NCI-H1417 treated with DMSO at 0.1 percent for 48 hours (cell line): ENCODE data around the gene RRP8.
A peak's percentile ranks its signal among the peaks of the same experiment; 100 is the strongest.

Experiments used
- DNase-seq: peaks from one replicate; lab custom pipeline; 2025; lab: John Stamatoyannopoulos, UW

The RRP8 gene

GRCh38 chr11:6603287-6604080 is at the start of gene RRP8, which contains the start of gene ILK:
TSS of gene RRP8 (minus strand) at chr11:6603616. CDS start at chr11:6603502, 114 bp downstream.
TSS of gene ILK (plus strand) at chr11:6603774. CDS start at chr11:6604272, 498 bp downstream.
- DNase-seq: peak; percentile 34

- DNase-seq: no peak
Measured at GRCh38 chr11:6653097-6653496, 49.7 kb upstream of the RRP8 start.

- no peak for DNase-seq
Measured at GRCh38 chr11:6652182-6652581, 48.8 kb upstream of the RRP8 start.

DNA sequence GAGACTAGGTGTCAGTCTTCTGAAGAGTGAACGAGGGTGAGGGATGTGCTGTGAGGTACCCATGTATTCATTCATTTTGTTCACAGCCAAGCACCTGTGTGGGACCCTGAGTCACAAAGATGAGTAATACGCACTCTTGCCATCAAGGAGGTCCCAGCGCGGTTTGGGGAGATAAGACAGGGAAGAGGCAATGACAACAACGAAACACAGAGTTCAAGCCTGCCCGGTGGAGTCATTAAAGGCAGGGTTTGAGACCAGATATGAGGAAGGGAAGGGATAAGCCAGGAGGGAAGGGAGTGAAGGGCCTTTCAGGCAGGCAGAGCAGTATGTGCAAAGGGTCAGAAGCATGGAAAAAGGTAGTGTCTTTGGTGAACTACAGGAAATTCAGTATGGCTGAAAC is 47.6 kb upstream of the RRP8 start:
- no peak for DNase-seq

- DNase-seq: no peak
Measured at GRCh38 chr11:6650104-6650503, 46.7 kb upstream of the RRP8 start.

- no peak for DNase-seq
Measured at GRCh38 chr11:6648501-6648900, 45.1 kb upstream of the RRP8 start.

- DNase-seq: no peak
Measured at GRCh38 chr11:6647836-6648235, 44.4 kb upstream of the RRP8 start.

GRCh38 chr11:6646918-6647679 is 43.7 kb upstream of the RRP8 start:
- no peak for DNase-seq

GRCh38 chr11:6646576-6646917 is 43.1 kb upstream of the RRP8 start:
- no peak for DNase-seq

DNA sequence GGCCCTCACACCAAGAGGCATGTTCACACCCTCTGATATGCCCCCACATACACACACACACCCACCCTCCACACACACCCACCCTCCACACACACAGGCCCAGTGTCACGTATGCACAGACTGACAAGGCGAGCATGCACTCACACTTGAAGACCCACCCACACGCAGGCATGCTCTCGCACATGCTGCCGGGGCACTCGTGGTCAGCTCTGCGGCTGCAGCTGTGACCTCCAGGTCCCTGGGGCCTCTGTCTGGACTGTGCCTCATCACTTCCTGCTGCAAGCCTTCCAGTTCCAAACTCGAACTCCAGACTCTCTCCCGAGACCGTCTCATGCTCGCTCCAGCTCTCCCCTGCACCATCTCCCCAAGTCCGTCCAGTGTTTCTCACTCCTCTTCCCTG is 42.7 kb upstream of the RRP8 start:
- no peak for DNase-seq

GRCh38 chr11:6642957-6643356 is 39.5 kb upstream of the RRP8 start:
- no peak for DNase-seq

- no peak for DNase-seq
Measured at GRCh38 chr11:6640985-6641701, 37.7 kb upstream of the RRP8 start.

DNA sequence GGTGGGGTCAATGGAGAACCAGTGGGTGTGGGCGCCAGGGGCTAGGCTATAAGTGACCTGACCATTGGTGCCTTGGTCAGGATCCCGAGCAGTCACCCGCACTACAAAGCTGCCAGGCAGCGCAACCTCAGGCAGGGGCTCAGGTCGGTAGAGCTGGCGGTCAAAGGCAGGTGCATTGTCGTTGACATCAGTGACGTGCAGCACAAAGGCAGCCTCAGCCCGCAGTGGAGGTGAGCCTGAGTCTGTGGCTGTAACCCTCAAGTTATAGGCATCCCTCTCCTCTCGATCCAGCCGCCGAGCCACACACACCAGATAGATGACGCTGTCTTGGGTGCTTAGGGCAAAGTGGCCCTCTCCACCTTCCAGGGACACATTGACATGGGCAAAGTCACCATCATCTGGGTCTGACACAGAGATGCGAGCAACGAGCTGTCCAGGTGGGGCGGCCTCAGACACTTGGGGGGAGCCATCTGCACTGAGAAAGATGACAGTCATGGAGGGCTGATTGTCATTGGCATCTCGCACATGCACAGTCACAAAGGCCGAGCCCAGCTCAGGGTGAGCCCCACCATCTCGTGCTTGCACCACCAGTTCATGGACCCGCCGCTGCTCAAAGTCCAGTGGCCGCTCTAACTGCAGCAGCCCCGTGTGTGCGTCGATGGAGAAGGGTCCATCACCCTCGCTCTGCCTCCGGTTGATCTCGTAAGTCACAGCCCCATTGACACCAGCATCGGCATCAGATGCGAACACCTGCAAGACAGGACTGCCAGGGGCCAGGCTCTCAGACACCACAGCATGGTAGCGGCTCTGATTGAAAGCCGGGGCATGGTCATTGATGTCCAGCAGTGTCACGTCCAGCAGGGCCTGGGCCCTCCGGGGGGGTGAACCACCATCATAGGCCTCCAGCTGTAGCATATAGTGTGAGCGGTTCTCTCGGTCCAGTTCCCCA is 36.9 kb upstream of the RRP8 start:
- no peak for DNase-seq

DNA sequence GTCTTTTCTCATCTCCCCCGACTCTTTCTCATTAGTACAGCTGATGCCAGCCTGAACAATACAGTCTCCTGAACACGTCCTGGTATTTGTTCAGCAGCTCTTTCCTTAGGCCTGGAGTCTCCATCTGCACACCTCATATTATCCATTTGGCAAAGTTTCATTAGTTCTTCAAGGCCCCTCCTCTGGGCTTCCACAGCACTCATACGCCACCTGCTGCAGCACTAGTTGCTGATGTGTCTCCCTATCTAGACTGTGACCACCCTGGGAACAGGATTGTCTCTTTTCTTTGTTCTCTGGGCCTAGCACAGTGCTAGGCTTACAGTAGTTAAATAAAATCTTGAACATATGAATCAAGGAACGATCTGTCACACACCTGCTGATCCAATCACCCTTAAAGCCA is 35.0 kb upstream of the RRP8 start:
- DNase-seq: no peak

DNA sequence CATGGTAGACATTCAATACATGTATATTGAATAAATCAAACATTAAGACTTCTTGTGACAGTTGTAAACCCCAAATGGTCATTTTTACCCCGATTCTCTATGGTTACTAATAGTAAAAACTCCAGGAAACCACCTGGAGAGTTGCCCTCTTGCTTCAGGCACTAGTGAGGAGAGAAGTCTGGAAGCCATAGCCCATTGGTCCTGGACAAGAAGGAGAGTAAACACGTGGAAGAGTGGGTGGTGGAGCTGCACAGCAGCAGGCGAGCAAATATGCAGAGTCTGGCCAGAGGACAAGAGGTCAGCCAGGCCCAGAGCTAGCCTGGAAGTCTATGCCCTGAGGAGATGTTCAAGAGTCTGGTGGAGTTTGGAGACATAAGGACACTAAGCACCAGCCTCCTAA is 34.5 kb upstream of the RRP8 start:
- DNase-seq: no peak

GRCh38 chr11:6636480-6636879 is 33.1 kb upstream of the RRP8 start:
- no peak for DNase-seq

GRCh38 chr11:6635082-6635932 is 31.9 kb upstream of the RRP8 start:
- DNase-seq: no peak

DNA sequence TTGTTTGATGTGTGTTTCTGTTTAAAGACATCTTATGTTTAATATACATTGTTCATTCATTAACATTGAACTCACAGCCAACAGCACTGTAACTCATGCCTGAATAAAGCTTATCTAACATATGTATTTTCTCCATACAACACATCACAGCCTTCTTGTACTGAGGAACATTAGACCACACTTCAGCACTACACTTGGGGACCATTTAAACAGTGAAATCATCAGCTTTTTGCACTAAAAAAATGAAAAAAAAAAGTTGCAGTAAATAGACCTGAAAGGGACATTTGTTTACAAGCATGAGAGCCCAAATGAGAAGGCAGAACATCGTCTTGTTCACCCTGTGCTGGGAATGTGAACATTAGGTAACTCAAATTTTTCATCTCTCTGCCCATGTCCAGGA is 31.1 kb upstream of the RRP8 start:
- no peak for DNase-seq

GRCh38 chr11:6633422-6634408 is 30.3 kb upstream of the RRP8 start:
- DNase-seq: no peak
